AG10803 (cell line): ENCODE results near the gene TLE6.
"Not testable (repeated sequence)": the region's sequence is repeated elsewhere in the genome, so short reads cannot be mapped to it uniquely, and the experiment has no call there.

Experiments
- DNase-seq: peaks from one replicate; pipeline ENCODE4 v3.0.0; 2010; ENCODE audit warnings: low read depth
- H3K4me3 ChIP-seq: 2 replicates; pipeline ENCODE4 v1.5.1; 2011; ENCODE audit warnings: mild to moderate bottlenecking, low read length, control low read depth
- CTCF ChIP-seq: conservative IDR thresholded peaks from 2 replicates; pipeline ENCODE4 v1.5.1; 2011; ENCODE audit warnings: mild to moderate bottlenecking, low read length, control low read depth, inconsistent platforms

TLE6 gene

GRCh38 chr19:2989236-2989946 is 12.0 kb downstream of the TLE6 start:
- DNase-seq = no peak
- H3K4me3 ChIP-seq = no peak overlapping the region
- TF ChIP-seq CTCF = no peak

GRCh38 chr19:2992333-2992732 is 15.0 kb downstream of the TLE6 start:
- DNase-seq, H3K4me3 ChIP-seq: not testable (repeated sequence)

- no peak for TF ChIP-seq CTCF
- H3K4me3 ChIP-seq = no peak overlapping the region
- DNase-seq = no peak
These were observed 15.6 kb downstream of the TLE6 start for GRCh38 chr19:2992958-2993357.

- H3K4me3 ChIP-seq = no peak overlapping the region
- no peak for DNase-seq
- TF ChIP-seq CTCF = no peak
These were observed 16.2 kb downstream of the TLE6 start for GRCh38 chr19:2993579-2993978.

- DNase-seq = no peak
- TF ChIP-seq CTCF = no peak
- no peak overlapping the region for H3K4me3 ChIP-seq
These were observed 17.3 kb downstream of the TLE6 start for GRCh38 chr19:2994588-2995131.

- no peak for DNase-seq
- no peak for TF ChIP-seq CTCF
- H3K4me3 ChIP-seq = no peak overlapping the region
These were observed 20.4 kb downstream of the TLE6 start for GRCh38 chr19:2997720-2998119.

- TF ChIP-seq CTCF = no peak
- no peak for DNase-seq
These were observed 21.3 kb downstream of the TLE6 start for GRCh38 chr19:2998642-2999041.

More at GRCh38 chr19:2998642-2999041, 21.3 kb downstream of the TLE6 start:
- no peak overlapping the region for H3K4me3 ChIP-seq
